B cell (primary cell): ENCODE measurements around the gene RGL3. TPM values are rescaled to one million over a fixed set of nuclear protein-coding genes. Genes with fewer than 3 reads are reported as not detected.

ENCODE experiments used
- ATAC-seq: fragments of 200-7000 bp; cut with Tn5 transposase; one replicate; pipeline ENCODE4 v1.10.0; 2021; ENCODE audit warnings: low read depth, mild to moderate bottlenecking, moderate number of reproducible peaks, moderate library complexity
- CTCF ChIA-PET: fragments of 350-600 bp; sonication (Branson Sonifier 250); formaldehyde crosslinking; loops from one replicate; lab custom pipeline; 2021; ENCODE audit warnings: antibody characterized with exemption, inconsistent platforms; lab: Charles Lee
- POLR2A ChIA-PET: fragments of 350-600 bp; sonication (Branson Sonifier 250); formaldehyde crosslinking; loops from one replicate; lab custom pipeline; 2021; ENCODE audit warnings: antibody characterized with exemption; lab: Charles Lee
- DNase-seq: peaks from one replicate; pipeline ENCODE4 v3.0.0; 2013
- H2AFZ ChIP-seq: 2 replicates; pipeline ENCODE4 v1.6.1; 2012; ENCODE audit warnings: mild to moderate bottlenecking, low read depth, low read length; ENCODE audit not compliant: insufficient read depth, poor library complexity, severe bottlenecking
- H3K27ac ChIP-seq, 2 donors: 1 replicate in 1 of 2; 2 replicates in 1 of 2; pipeline ENCODE4 v1.5.1; 2012 to 2013; ENCODE audit warnings: low read length in 2 of 2, mild to moderate bottlenecking in 2 of 2, moderate library complexity in 1 of 2
- H3K27me3 ChIP-seq, 4 experiments: fragments of 200-600 bp in 1 of 4; sonication (generic) in 1 of 4; replicated peaks in 1 of 4; 1 replicate in 2 of 4; 2 replicates in 2 of 4; pipeline versions ENCODE4 v1.6.1 to v1.7.0; 2013 to 2016; ENCODE audit warnings: low read length in 3 of 4, mild to moderate bottlenecking in 2 of 4, mixed read lengths in 1 of 4, moderate library complexity in 1 of 4; ENCODE audit not compliant: insufficient read depth in 4 of 4, control insufficient read depth in 3 of 4; ENCODE audit errors: control extremely low read depth in 1 of 4
- H3K36me3 ChIP-seq, 2 experiments: replicated peaks in 1 of 2; 1 replicate in 1 of 2; 2 replicates in 1 of 2; pipeline versions ENCODE4 v1.6.1 to v1.7.1; 2013; ENCODE audit warnings: low read length in 1 of 2; ENCODE audit not compliant: insufficient read depth in 2 of 2, control insufficient read depth in 1 of 2; ENCODE audit errors: control extremely low read depth in 1 of 2, extremely low read depth in 1 of 2
- H3K4me1 ChIP-seq, 2 donors: fragments of 200-600 bp in 1 of 2; sonication (generic) in 1 of 2; 1 replicate in 1 of 2; 2 replicates in 1 of 2; pipeline versions ENCODE4 v1.5.1 to v1.6.1; 2013 to 2017; ENCODE audit warnings: low read length in 2 of 2; ENCODE audit not compliant: control insufficient read depth in 2 of 2, insufficient read depth in 2 of 2
- H3K4me2 ChIP-seq: replicated peaks from 2 replicates; pipeline ENCODE3; 2012; ENCODE audit warnings: mild to moderate bottlenecking, low read depth, low read length; ENCODE audit not compliant: poor library complexity, severe bottlenecking
- H3K4me3 ChIP-seq, 5 experiments: fragments of 200-600 bp in 1 of 5; sonication (generic) in 1 of 5; 1 replicate in 3 of 5; 2 replicates in 2 of 5; pipeline versions ENCODE4 v1.5.1 to v1.7.0; 2011 to 2016; ENCODE audit warnings: low read length in 4 of 5, mild to moderate bottlenecking in 4 of 5, low read depth in 2 of 5, control low read depth in 1 of 5, moderate library complexity in 1 of 5; ENCODE audit not compliant: insufficient read depth in 1 of 5; ENCODE audit errors: control extremely low read depth in 1 of 5, extremely low read depth in 1 of 5
- H3K79me2 ChIP-seq: fragments of 200-600 bp; sonication (generic); one replicate; pipeline ENCODE4 v1.6.0; 2016; ENCODE audit warnings: low read length; ENCODE audit not compliant: control insufficient read depth, insufficient read depth
- H3K9ac ChIP-seq: fragments of 200-600 bp; sonication (generic); 2 replicates; pipeline ENCODE4 v1.6.1; 2017; ENCODE audit warnings: mild to moderate bottlenecking, low read length, moderate library complexity
- H3K9me3 ChIP-seq, 3 donors: one replicate each; pipeline versions ENCODE4 v1.6.1 to v1.7.1; 2013; ENCODE audit warnings: low read length in 2 of 3; ENCODE audit not compliant: control insufficient read depth in 2 of 3, insufficient read depth in 1 of 3; ENCODE audit errors: control extremely low read depth in 1 of 3
- H4K20me1 ChIP-seq: 2 replicates; pipeline ENCODE4 v1.6.0; 2012; ENCODE audit warnings: mild to moderate bottlenecking, low read length; ENCODE audit not compliant: insufficient read depth, control insufficient read depth, poor library complexity, severe bottlenecking
- H3K27ac Mint-ChIP-seq: one replicate; pipeline ENCODE4 v1.8.0; 2021; ENCODE audit warnings: mixed read lengths
- H3K27me3 Mint-ChIP-seq: one replicate; pipeline ENCODE4 v1.8.0; 2021; ENCODE audit warnings: mixed read lengths
- H3K4me1 Mint-ChIP-seq: one replicate; pipeline ENCODE4 v1.8.0; 2021; ENCODE audit warnings: mixed read lengths
- H3K4me3 Mint-ChIP-seq: one replicate; pipeline ENCODE4 v1.8.0; 2021; ENCODE audit warnings: mixed read lengths
- H3K9me3 Mint-ChIP-seq: one replicate; pipeline ENCODE4 v1.8.0; 2022; ENCODE audit warnings: mixed read lengths; ENCODE audit not compliant: insufficient read depth
- EZH2 ChIP-seq: IDR thresholded peaks from 2 replicates; pipeline ENCODE4 v1.6.1; 2012; ENCODE audit warnings: borderline replicate concordance, low read depth, mild to moderate bottlenecking, moderate library complexity, low read length; ENCODE audit not compliant: insufficient read depth, poor library complexity, severe bottlenecking
- WGBS: methylation state at CpG from one replicate; pipeline ENCODE4 v1.1.5; 2013; ENCODE audit warnings: missing lambda C conversion rate; ENCODE audit not compliant: insufficient coverage; 5-methylcytosine and 5-hydroxymethylcytosine counted together
- intact Hi-C: fragments of 100-400 bp; cut with micrococcal nuclease; formaldehyde crosslinking; loops from one replicate; pipeline ENCODE4 v1.10.0; 2022
- polyA plus RNA-seq: library from polyadenylated mRNA; depleted of rRNA; stranded (reverse); fragments of >200 nt; gene quantifications from 2 replicates; pipeline ENCODE4 v1.2.3, GENCODE V29; 2012
- total RNA-seq, 2 donors: library from RNA; stranded (reverse); fragments of 120-200 nt in 1 of 2; gene quantifications; 1 replicate in 1 of 2; 2 replicates in 1 of 2; pipeline versions ENCODE4 v1.2.3 to v1.2.4, GENCODE V29; 2013 to 2022
- TF ChIP-seq, protein P1 (sequence below): fragments of 200-600 bp; IDR thresholded peaks from one replicate; pipeline ENCODE4 v1.8.0; 2022; ENCODE audit warnings: antibody characterized with exemption, mild to moderate bottlenecking

The RGL3 gene
- total and polyA plus RNA-seq, 2 donors (not counting 1 experiment from before 2014, with no cell fraction given) = 0.54 to 2.8 TPM

GRCh38 chr19:11363881-11364280 is 55.2 kb downstream of the RGL3 start:
- H3K27me3 Mint-ChIP-seq = no peaks in the 10 kb centered on the region
- ChIA-PET POLR2A (no interaction called here), CTCF (interaction anchor here (0.6 to 1.5 kb wide), 2 partner anchors 27 to 571 kb away, joined by 3 read pairs; no protein-coding TSS in a partner anchor)
- Histone ChIP-seq H3K9ac (no peak overlapping the region), H3K4me2 (no peak overlapping the region), H3K79me2 (no peaks in the 10 kb centered on the region), H4K20me1 (no peaks in the 10 kb centered on the region), H3K27ac (no peak overlapping the region), H3K36me3 (peaks cover 0 to 19% of the 10 kb centered on the region in 2 experiments), H3K27me3 (no peaks in the 10 kb centered on the region), H3K4me3 (no peak overlapping the region), H2AFZ (no peak overlapping the region), H3K4me1 (no peaks in the 10 kb centered on the region), H3K9me3 (no peaks in the 10 kb centered on the region)
- no peak for ATAC-seq
- no peaks in the 10 kb centered on the region for H3K9me3 Mint-ChIP-seq
- TF ChIP-seq EZH2 = no peak
- TF ChIP-seq, protein P1, sequence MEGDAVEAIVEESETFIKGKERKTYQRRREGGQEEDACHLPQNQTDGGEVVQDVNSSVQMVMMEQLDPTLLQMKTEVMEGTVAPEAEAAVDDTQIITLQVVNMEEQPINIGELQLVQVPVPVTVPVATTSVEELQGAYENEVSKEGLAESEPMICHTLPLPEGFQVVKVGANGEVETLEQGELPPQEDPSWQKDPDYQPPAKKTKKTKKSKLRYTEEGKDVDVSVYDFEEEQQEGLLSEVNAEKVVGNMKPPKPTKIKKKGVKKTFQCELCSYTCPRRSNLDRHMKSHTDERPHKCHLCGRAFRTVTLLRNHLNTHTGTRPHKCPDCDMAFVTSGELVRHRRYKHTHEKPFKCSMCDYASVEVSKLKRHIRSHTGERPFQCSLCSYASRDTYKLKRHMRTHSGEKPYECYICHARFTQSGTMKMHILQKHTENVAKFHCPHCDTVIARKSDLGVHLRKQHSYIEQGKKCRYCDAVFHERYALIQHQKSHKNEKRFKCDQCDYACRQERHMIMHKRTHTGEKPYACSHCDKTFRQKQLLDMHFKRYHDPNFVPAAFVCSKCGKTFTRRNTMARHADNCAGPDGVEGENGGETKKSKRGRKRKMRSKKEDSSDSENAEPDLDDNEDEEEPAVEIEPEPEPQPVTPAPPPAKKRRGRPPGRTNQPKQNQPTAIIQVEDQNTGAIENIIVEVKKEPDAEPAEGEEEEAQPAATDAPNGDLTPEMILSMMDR = no peak
- DNase-seq = no peak
- H3K27ac Mint-ChIP-seq = no peak overlapping the region
- intact Hi-C loops = no loop called here
- no peak overlapping the region for H3K4me3 Mint-ChIP-seq
- H3K4me1 Mint-ChIP-seq = no peaks in the 10 kb centered on the region
- WGBS = 97% methylated on average over 9 of the region's 10 CpGs

DNA sequence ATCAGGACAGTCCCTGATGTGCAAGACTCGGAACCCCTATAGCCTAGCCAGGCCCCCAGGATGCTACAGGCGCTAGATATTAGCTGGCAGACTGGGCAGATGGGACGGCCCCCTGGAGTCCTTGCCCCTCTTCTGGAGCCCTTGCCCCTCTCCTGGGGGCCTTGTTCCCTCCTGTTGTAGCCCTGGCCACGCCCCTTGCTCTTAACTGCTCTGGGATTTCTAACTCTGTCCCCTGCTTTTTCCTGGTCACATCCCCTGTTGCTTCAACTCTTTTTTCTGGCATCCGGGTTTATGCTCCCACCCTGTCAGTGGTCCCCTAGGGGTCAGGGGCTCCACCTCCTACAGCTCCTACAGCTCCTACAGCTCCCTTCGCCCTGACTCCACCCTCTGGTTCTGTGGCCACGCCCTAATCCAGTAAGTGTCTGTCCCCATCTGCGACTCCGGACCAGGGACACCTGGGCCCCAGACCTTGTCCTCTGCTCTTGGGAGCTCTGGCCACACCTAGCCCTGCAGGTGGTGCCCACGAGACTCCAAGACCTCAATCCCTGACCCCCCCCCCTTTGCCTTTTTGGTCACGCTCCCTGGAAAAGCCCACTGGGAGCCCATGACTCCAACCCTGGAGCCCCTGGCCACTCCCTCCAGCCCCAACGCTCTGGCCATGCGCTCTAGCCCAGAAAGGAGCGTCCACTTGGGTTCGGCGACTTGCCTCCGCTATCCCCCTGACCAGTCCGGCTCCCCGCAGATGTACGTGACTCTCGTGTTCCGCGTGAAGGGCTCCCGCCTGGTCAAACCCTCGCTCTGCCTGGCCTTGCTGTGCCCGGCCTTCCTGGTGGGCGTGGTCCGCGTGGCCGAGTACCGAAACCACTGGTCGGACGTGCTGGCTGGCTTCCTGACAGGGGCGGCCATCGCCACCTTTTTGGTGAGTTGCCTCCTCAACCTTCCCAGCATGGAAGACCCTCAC is 57.1 kb downstream of the RGL3 start:
- H3K36me3 ChIP-seq = peaks cover 0 to 9% of the 10 kb centered on the region in 2 experiments
- no peaks in the 10 kb centered on the region for H3K4me1 ChIP-seq
- no peaks in the 10 kb centered on the region for H4K20me1 ChIP-seq
- POLR2A ChIA-PET = no interaction called here
- H3K9me3 ChIP-seq = no peaks in the 10 kb centered on the region
- intact Hi-C loops = no loop called here
- no peak overlapping the region for H3K4me3 ChIP-seq
- H3K4me1 Mint-ChIP-seq = no peaks in the 10 kb centered on the region
- H3K9ac ChIP-seq = no peak overlapping the region
- no peaks in the 10 kb centered on the region for H3K27me3 ChIP-seq
- H2AFZ ChIP-seq = no peak overlapping the region
- ATAC-seq (no peak), DNase-seq (no peak)
- no peaks in the 10 kb centered on the region for H3K27me3 Mint-ChIP-seq
- no peak overlapping the region for H3K4me2 ChIP-seq
- H3K79me2 ChIP-seq = no peaks in the 10 kb centered on the region
- TF ChIP-seq, protein P1 = no peak
- TF ChIP-seq EZH2 = no peak
- no peak overlapping the region for H3K27ac Mint-ChIP-seq
- H3K27ac ChIP-seq = no peak overlapping the region
- WGBS = 96% methylated on average over 32 of the region's 35 CpGs
- no peaks in the 10 kb centered on the region for H3K9me3 Mint-ChIP-seq
- no peak overlapping the region for H3K4me3 Mint-ChIP-seq
- CTCF ChIA-PET = no interaction called here
